Retina (tissue), 1 donor: Measurements from ENCODE around the gene SLC34A1.
"Not testable (repeated sequence)": the region's sequence is repeated elsewhere in the genome, so short reads cannot be mapped to it uniquely, and the experiment has no call there.

Source experiments
- DNase-seq: peaks from one replicate; pipeline ENCODE4 v3.0.0-alpha.2; 2016

The SLC34A1 gene

GRCh38 chr5:177414481-177414880 is 30.2 kb downstream of the SLC34A1 start:
- DNase-seq, result no peak

DNA sequence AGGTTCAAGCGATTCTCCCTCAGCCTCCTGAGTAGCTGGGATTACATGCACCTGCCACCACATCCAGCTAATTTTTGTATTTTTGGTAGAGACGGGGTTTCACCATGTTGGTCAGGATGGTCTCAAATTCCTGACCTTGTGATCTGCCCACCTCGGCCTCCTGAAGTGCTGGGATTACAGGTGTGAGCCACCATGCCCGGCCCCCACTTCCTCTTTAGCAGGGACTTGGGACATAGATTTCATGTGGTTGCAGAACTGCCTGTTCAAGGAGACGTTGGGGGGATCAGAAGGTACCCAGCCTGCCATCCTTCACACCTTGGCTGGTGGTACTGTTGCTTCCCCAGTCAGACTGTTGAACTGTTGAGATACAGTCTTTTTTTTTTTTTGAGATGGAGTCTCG is 32.8 kb downstream of the SLC34A1 start:
- not testable (repeated sequence) for DNase-seq

DNA sequence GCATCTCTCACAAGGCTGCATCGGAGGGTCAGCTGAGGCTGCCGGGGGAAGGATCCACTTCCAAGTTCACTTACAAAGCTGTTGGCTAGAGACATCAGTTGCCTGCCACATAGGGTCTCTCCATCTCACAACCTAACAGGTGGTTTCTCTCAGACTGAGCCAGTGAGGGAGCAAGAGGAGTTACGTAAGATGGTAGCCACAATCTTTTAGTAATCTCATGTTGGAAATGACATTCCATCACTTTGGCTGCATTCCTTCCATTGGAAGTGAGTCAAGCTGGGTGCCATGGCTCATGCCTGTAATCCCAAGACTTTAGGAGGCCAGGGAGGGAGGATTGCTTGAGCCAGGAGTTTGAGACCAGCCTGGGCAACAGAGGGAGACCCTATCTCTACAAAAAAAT is 34.8 kb downstream of the SLC34A1 start:
- DNase-seq, result no peak

- DNase-seq, result not testable (repeated sequence)
Observed at GRCh38 chr5:177420472-177420871, 36.2 kb downstream of the SLC34A1 start.

GRCh38 chr5:177421062-177421798 is 37.0 kb downstream of the SLC34A1 start:
- no peak for DNase-seq

DNA sequence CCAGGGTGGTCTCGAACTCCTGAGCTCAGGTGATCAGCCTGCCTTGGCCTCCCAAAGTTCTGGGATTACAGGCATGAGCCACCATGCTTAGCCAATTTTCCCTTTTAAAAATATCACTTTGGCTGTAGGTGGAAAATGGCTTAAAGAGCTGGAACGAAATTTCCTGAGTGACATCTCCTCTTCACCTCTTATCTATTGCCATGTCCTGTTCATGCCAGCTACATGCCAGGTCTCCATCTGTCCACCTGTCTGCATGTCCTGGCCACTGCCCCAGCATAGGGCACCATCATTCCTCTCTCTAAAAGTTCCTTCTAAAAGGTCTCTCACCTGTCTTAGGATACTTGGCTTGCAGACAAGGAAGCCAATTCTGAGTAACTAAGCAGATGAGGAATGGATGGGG is 39.4 kb downstream of the SLC34A1 start:
- DNase-seq, result no peak

GRCh38 chr5:177425196-177425800 is 41.1 kb downstream of the SLC34A1 start:
- no peak for DNase-seq

- peak; percentile 100 for DNase-seq
Observed at GRCh38 chr5:177425801-177426565, 41.7 kb downstream of the SLC34A1 start.

GRCh38 chr5:177426566-177427210 is 42.5 kb downstream of the SLC34A1 start, which contains the start of gene GRK6:
Gene GRK6 (plus strand): TSS chr5:177426676. CDS start chr5:177426846, 170 bp downstream.
- peak; percentile 51 for DNase-seq

- no peak for DNase-seq
Observed at GRCh38 chr5:177427211-177427822, 43.1 kb downstream of the SLC34A1 start.

GRCh38 chr5:177427919-177428573 is 43.8 kb downstream of the SLC34A1 start:
- DNase-seq, result no peak

- no peak for DNase-seq
Observed at GRCh38 chr5:177428574-177429217, 44.5 kb downstream of the SLC34A1 start.

GRCh38 chr5:177429248-177430040 is 45.2 kb downstream of the SLC34A1 start:
- no peak for DNase-seq

DNA sequence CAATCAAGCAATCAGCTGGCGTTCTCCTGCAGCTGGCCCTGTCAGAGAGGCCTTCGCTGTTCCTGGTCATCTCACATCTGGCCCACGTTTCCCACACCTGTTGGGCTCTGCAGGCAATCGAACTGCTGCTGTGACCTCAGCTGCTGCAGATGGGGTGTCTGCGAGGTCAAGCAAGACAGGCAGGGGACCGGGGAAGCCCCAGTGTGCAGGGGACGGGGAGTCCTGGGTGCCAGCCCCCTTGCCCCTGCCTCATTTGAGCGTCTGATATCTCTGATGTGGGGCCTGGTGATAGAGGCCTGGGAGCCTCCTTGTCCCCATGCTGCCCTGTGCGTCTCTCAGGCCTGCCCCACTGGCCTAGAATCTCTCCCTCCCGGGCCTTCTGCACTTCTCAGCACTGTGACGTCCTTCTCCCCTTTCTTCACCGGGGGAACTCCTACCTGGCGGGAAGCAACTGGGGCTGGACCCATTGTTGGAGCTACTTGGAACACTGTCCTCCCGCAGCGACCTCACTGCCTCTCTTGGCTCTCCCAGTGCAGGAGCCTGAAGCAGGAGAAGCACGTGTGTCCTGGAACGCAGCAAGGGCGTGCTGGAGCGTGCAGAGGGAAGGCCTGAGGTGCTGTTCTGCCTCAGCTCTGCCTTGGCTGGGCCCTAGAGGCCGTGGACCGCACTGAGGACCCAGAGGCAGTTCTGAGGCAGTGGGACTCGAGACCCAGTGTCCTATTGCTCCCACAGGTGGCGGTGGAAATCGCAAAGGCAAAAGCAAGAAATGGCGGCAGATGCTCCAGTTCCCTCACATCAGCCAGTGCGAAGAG is 46.1 kb downstream of the SLC34A1 start:
- DNase-seq, result no peak

- no peak for DNase-seq
Observed at GRCh38 chr5:177430972-177431316, 46.7 kb downstream of the SLC34A1 start.

DNA sequence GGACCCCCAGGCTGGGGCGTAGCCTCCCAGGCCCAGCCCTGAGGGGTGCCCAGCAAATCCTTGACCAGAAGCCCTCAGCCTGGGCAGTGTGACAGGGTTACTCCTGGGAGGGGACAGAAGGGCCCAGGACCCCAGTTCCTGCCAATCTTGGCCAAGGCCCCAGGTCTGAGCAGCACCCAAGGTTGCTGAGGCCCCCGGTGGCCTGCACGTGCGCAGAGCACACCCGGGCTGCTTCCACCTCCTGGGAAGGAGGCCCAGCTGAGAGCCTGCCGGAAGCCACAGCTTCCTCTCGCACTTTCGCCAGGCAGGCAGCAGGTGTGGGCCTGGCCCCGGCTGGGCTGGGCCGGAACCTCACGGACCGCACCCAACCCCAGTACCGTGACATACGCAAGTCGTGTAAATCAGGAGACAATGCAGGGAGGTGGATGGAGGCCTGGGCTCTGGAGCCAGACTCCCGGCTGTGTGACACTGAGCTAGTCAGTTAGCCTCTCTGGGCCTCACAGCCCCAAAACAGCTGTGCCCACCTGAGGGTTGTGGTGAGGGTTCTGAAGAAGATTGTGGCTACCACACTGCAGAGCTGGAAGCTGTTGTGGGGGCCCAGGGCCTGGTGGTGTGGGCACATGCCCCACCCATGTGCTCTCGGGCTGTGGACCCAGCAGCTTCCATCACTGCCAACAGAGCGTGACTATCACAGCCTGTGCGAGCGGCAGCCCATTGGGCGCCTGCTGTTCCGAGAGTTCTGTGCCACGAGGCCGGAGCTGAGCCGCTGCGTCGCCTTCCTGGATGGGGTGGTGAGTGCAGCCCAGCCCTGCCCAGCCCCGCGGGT is 47.3 kb downstream of the SLC34A1 start:
- no peak for DNase-seq

GRCh38 chr5:177432143-177432838 is 48.1 kb downstream of the SLC34A1 start:
- no peak for DNase-seq
